Measurements from ENCODE around the gene AXDND1.
"Not testable (repeated sequence)": the region's sequence is repeated elsewhere in the genome, so short reads cannot be mapped to it uniquely, and the experiment has no call there.

Gene AXDND1

GRCh38 chr1:179418706-179419105 is 52.9 kb downstream of the AXDND1 start:
- H3K4me1 ChIP-seq (ENCODE audit: control insufficient read depth in 5 of 5, insufficient read depth in 5 of 5, low read length in 5 of 5); H3K9me3 ChIP-seq (ENCODE audit: control insufficient read depth in 5 of 5, low read length in 5 of 5); H3K27ac ChIP-seq (ENCODE audit: low read depth, low read length); H3K4me3 ChIP-seq (ENCODE audit: low read depth in 1 of 5, low read length in 5 of 5); H3K9ac ChIP-seq (ENCODE audit: low read length in 5 of 5); H3K36me3 ChIP-seq (ENCODE audit: control insufficient read depth in 5 of 5, insufficient read depth in 5 of 5, low read length in 5 of 5); H3K27me3 ChIP-seq (ENCODE audit: control insufficient read depth in 5 of 5, insufficient read depth in 4 of 5, low read length in 5 of 5): not testable (repeated sequence)

GRCh38 chr1:179424610-179425009 is 58.8 kb downstream of the AXDND1 start:
- Histone ChIP-seq H3K4me1 (ENCODE audit: control insufficient read depth in 5 of 5, insufficient read depth in 5 of 5, low read length in 5 of 5) (no peaks in the 10 kb centered on the region), H3K27me3 (ENCODE audit: control insufficient read depth in 5 of 5, insufficient read depth in 4 of 5, low read length in 5 of 5) (no peaks in the 10 kb centered on the region), H3K9me3 (ENCODE audit: control insufficient read depth in 5 of 5, low read length in 5 of 5) (peaks cover 4 to 9% (median 8%) of the 10 kb centered on the region in 5 donors), H3K27ac (ENCODE audit: low read depth, low read length) (no peak overlapping the region), H3K4me3 (ENCODE audit: low read depth in 1 of 5, low read length in 5 of 5) (no peak overlapping the region), H3K9ac (ENCODE audit: low read length in 5 of 5) (no peak overlapping the region), H3K36me3 (ENCODE audit: control insufficient read depth in 5 of 5, insufficient read depth in 5 of 5, low read length in 5 of 5) (no peaks in the 10 kb centered on the region)

GRCh38 chr1:179425186-179425585 is 59.4 kb downstream of the AXDND1 start:
- H3K4me3 ChIP-seq (ENCODE audit: low read depth in 1 of 5, low read length in 5 of 5): no peak overlapping the region
- no peak overlapping the region for H3K27ac ChIP-seq (ENCODE audit: low read depth, low read length)
- H3K4me1 ChIP-seq (ENCODE audit: control insufficient read depth in 5 of 5, insufficient read depth in 5 of 5, low read length in 5 of 5): no peaks in the 10 kb centered on the region
- H3K27me3 ChIP-seq (ENCODE audit: control insufficient read depth in 5 of 5, insufficient read depth in 4 of 5, low read length in 5 of 5): no peaks in the 10 kb centered on the region
- peaks cover 4 to 9% (median 8%) of the 10 kb centered on the region in 5 donors for H3K9me3 ChIP-seq (ENCODE audit: control insufficient read depth in 5 of 5, low read length in 5 of 5)
- no peaks in the 10 kb centered on the region for H3K36me3 ChIP-seq (ENCODE audit: control insufficient read depth in 5 of 5, insufficient read depth in 5 of 5, low read length in 5 of 5)
- no peak overlapping the region for H3K9ac ChIP-seq (ENCODE audit: low read length in 5 of 5)

GRCh38 chr1:179437171-179437570 is 71.4 kb downstream of the AXDND1 start:
- Histone ChIP-seq H3K4me1 (ENCODE audit: control insufficient read depth in 5 of 5, insufficient read depth in 5 of 5, low read length in 5 of 5) (no peaks in the 10 kb centered on the region), H3K27ac (ENCODE audit: low read depth, low read length) (no peak overlapping the region), H3K36me3 (ENCODE audit: control insufficient read depth in 5 of 5, insufficient read depth in 5 of 5, low read length in 5 of 5) (no peaks in the 10 kb centered on the region), H3K27me3 (ENCODE audit: control insufficient read depth in 5 of 5, insufficient read depth in 4 of 5, low read length in 5 of 5) (no peaks in the 10 kb centered on the region), H3K9me3 (ENCODE audit: control insufficient read depth in 5 of 5, low read length in 5 of 5) (no peaks in the 10 kb centered on the region), H3K9ac (ENCODE audit: low read length in 5 of 5) (no peak overlapping the region), H3K4me3 (ENCODE audit: low read depth in 1 of 5, low read length in 5 of 5) (no peak overlapping the region)

GRCh38 chr1:179439646-179440045 is 73.9 kb downstream of the AXDND1 start:
- H3K27ac ChIP-seq (ENCODE audit: low read depth, low read length); H3K4me3 ChIP-seq (ENCODE audit: low read depth in 1 of 5, low read length in 5 of 5); H3K4me1 ChIP-seq (ENCODE audit: control insufficient read depth in 5 of 5, insufficient read depth in 5 of 5, low read length in 5 of 5); H3K9me3 ChIP-seq (ENCODE audit: control insufficient read depth in 5 of 5, low read length in 5 of 5); H3K9ac ChIP-seq (ENCODE audit: low read length in 5 of 5); H3K36me3 ChIP-seq (ENCODE audit: control insufficient read depth in 5 of 5, insufficient read depth in 5 of 5, low read length in 5 of 5); H3K27me3 ChIP-seq (ENCODE audit: control insufficient read depth in 5 of 5, insufficient read depth in 4 of 5, low read length in 5 of 5): not testable (repeated sequence)

- H3K4me3 ChIP-seq (ENCODE audit: low read depth in 1 of 5, low read length in 5 of 5); H3K9ac ChIP-seq (ENCODE audit: low read length in 5 of 5); H3K4me1 ChIP-seq (ENCODE audit: control insufficient read depth in 5 of 5, insufficient read depth in 5 of 5, low read length in 5 of 5); H3K27ac ChIP-seq (ENCODE audit: low read depth, low read length); H3K9me3 ChIP-seq (ENCODE audit: control insufficient read depth in 5 of 5, low read length in 5 of 5); H3K27me3 ChIP-seq (ENCODE audit: control insufficient read depth in 5 of 5, insufficient read depth in 4 of 5, low read length in 5 of 5); H3K36me3 ChIP-seq (ENCODE audit: control insufficient read depth in 5 of 5, insufficient read depth in 5 of 5, low read length in 5 of 5): not testable (repeated sequence)
Measured at GRCh38 chr1:179440301-179440700, 74.5 kb downstream of the AXDND1 start.

GRCh38 chr1:179440971-179441370 is 75.2 kb downstream of the AXDND1 start:
- no peak overlapping the region for H3K4me3 ChIP-seq (ENCODE audit: low read depth in 1 of 5, low read length in 5 of 5)
- no peaks in the 10 kb centered on the region for H3K27me3 ChIP-seq (ENCODE audit: control insufficient read depth in 5 of 5, insufficient read depth in 4 of 5, low read length in 5 of 5)
- no peaks in the 10 kb centered on the region for H3K36me3 ChIP-seq (ENCODE audit: control insufficient read depth in 5 of 5, insufficient read depth in 5 of 5, low read length in 5 of 5)
- no peaks in the 10 kb centered on the region for H3K9me3 ChIP-seq (ENCODE audit: control insufficient read depth in 5 of 5, low read length in 5 of 5)
- no peak overlapping the region for H3K27ac ChIP-seq (ENCODE audit: low read depth, low read length)
- H3K9ac ChIP-seq (ENCODE audit: low read length in 5 of 5): no peak overlapping the region
- no peaks in the 10 kb centered on the region for H3K4me1 ChIP-seq (ENCODE audit: control insufficient read depth in 5 of 5, insufficient read depth in 5 of 5, low read length in 5 of 5)

GRCh38 chr1:179441501-179441900 is 75.7 kb downstream of the AXDND1 start:
- no peaks in the 10 kb centered on the region for H3K27me3 ChIP-seq (ENCODE audit: control insufficient read depth in 5 of 5, insufficient read depth in 4 of 5, low read length in 5 of 5)
- H3K9ac ChIP-seq (ENCODE audit: low read length in 5 of 5): no peak overlapping the region
- H3K36me3 ChIP-seq (ENCODE audit: control insufficient read depth in 5 of 5, insufficient read depth in 5 of 5, low read length in 5 of 5): no peaks in the 10 kb centered on the region

GRCh38 chr1:179442846-179443245 is 77.1 kb downstream of the AXDND1 start:
- not testable (repeated sequence) for H3K9me3 ChIP-seq (ENCODE audit: control insufficient read depth in 5 of 5, low read length in 5 of 5); H3K36me3 ChIP-seq (ENCODE audit: control insufficient read depth in 5 of 5, insufficient read depth in 5 of 5, low read length in 5 of 5); H3K4me3 ChIP-seq (ENCODE audit: low read depth in 1 of 5, low read length in 5 of 5); H3K4me1 ChIP-seq (ENCODE audit: control insufficient read depth in 5 of 5, insufficient read depth in 5 of 5, low read length in 5 of 5); H3K9ac ChIP-seq (ENCODE audit: low read length in 5 of 5); H3K27me3 ChIP-seq (ENCODE audit: control insufficient read depth in 5 of 5, insufficient read depth in 4 of 5, low read length in 5 of 5); H3K27ac ChIP-seq (ENCODE audit: low read depth, low read length)

More at GRCh38 chr1:179441501-179441900, 75.7 kb downstream of the AXDND1 start:
- H3K9me3 ChIP-seq (ENCODE audit: control insufficient read depth in 5 of 5, low read length in 5 of 5): no peaks in the 10 kb centered on the region
- H3K4me3 ChIP-seq (ENCODE audit: low read depth in 1 of 5, low read length in 5 of 5): no peak overlapping the region
- H3K4me1 ChIP-seq (ENCODE audit: control insufficient read depth in 5 of 5, insufficient read depth in 5 of 5, low read length in 5 of 5): no peaks in the 10 kb centered on the region
- no peak overlapping the region for H3K27ac ChIP-seq (ENCODE audit: low read depth, low read length)

- H3K4me1 ChIP-seq (ENCODE audit: control insufficient read depth in 5 of 5, insufficient read depth in 5 of 5, low read length in 5 of 5): no peaks in the 10 kb centered on the region
- no peaks in the 10 kb centered on the region for H3K36me3 ChIP-seq (ENCODE audit: control insufficient read depth in 5 of 5, insufficient read depth in 5 of 5, low read length in 5 of 5)
- no peaks in the 10 kb centered on the region for H3K9me3 ChIP-seq (ENCODE audit: control insufficient read depth in 5 of 5, low read length in 5 of 5)
- H3K4me3 ChIP-seq (ENCODE audit: low read depth in 1 of 5, low read length in 5 of 5): no peak overlapping the region
- H3K27ac ChIP-seq (ENCODE audit: low read depth, low read length): no peak overlapping the region
- H3K9ac ChIP-seq (ENCODE audit: low read length in 5 of 5): no peak overlapping the region
- no peaks in the 10 kb centered on the region for H3K27me3 ChIP-seq (ENCODE audit: control insufficient read depth in 5 of 5, insufficient read depth in 4 of 5, low read length in 5 of 5)
Measured at GRCh38 chr1:179445593-179445992, 79.8 kb downstream of the AXDND1 start.

- Histone ChIP-seq H3K4me3 (ENCODE audit: low read depth in 1 of 5, low read length in 5 of 5) (no peak overlapping the region), H3K4me1 (ENCODE audit: control insufficient read depth in 5 of 5, insufficient read depth in 5 of 5, low read length in 5 of 5) (no peaks in the 10 kb centered on the region), H3K27ac (ENCODE audit: low read depth, low read length) (no peak overlapping the region), H3K36me3 (ENCODE audit: control insufficient read depth in 5 of 5, insufficient read depth in 5 of 5, low read length in 5 of 5) (no peaks in the 10 kb centered on the region), H3K9ac (ENCODE audit: low read length in 5 of 5) (no peak overlapping the region), H3K9me3 (ENCODE audit: control insufficient read depth in 5 of 5, low read length in 5 of 5) (no peaks in the 10 kb centered on the region), H3K27me3 (ENCODE audit: control insufficient read depth in 5 of 5, insufficient read depth in 4 of 5, low read length in 5 of 5) (no peaks in the 10 kb centered on the region)
Measured at GRCh38 chr1:179447489-179447888, 81.7 kb downstream of the AXDND1 start.
